GM12892 (cell line): Measurements from ENCODE around the gene PKHD1. TPM values are rescaled to one million over a fixed set of nuclear protein-coding genes. Genes with fewer than 3 reads are reported as not detected.

ENCODE experiments used
- DNase-seq: peaks from one replicate; pipeline ENCODE4 v3.0.0; 2011; ENCODE audit not compliant: insufficient read length
- FAIRE-seq: peaks from 2 replicates; lab custom pipeline; 2011; peaks lifted over from hg19 to GRCh38; lab: Jason Lieb, UNC
- POLR2A ChIP-seq: IDR thresholded peaks from 2 replicates; pipeline ENCODE4 v1.6.1; 2011; ENCODE audit warnings: low read depth, low read length, control low read depth
- POLR2AphosphoS5 ChIP-seq: IDR thresholded peaks from 2 replicates; pipeline ENCODE4 v1.6.1; 2011; ENCODE audit warnings: low read depth, low read length, control low read depth
- TAF1 ChIP-seq: IDR thresholded peaks from 2 replicates; pipeline ENCODE4 v1.6.1; 2011; ENCODE audit warnings: low read depth, mild to moderate bottlenecking, control low read depth, low read length, borderline replicate concordance
- polyA plus RNA-seq: library from polyadenylated mRNA; unstranded; fragments of >200 nt; gene quantifications from one replicate; pipeline ENCODE4 v1.2.1, GENCODE V29; 2012; ENCODE audit warnings: missing spikeins, inconsistent platforms; ENCODE audit not compliant: missing spikeins

Gene PKHD1, protein sequence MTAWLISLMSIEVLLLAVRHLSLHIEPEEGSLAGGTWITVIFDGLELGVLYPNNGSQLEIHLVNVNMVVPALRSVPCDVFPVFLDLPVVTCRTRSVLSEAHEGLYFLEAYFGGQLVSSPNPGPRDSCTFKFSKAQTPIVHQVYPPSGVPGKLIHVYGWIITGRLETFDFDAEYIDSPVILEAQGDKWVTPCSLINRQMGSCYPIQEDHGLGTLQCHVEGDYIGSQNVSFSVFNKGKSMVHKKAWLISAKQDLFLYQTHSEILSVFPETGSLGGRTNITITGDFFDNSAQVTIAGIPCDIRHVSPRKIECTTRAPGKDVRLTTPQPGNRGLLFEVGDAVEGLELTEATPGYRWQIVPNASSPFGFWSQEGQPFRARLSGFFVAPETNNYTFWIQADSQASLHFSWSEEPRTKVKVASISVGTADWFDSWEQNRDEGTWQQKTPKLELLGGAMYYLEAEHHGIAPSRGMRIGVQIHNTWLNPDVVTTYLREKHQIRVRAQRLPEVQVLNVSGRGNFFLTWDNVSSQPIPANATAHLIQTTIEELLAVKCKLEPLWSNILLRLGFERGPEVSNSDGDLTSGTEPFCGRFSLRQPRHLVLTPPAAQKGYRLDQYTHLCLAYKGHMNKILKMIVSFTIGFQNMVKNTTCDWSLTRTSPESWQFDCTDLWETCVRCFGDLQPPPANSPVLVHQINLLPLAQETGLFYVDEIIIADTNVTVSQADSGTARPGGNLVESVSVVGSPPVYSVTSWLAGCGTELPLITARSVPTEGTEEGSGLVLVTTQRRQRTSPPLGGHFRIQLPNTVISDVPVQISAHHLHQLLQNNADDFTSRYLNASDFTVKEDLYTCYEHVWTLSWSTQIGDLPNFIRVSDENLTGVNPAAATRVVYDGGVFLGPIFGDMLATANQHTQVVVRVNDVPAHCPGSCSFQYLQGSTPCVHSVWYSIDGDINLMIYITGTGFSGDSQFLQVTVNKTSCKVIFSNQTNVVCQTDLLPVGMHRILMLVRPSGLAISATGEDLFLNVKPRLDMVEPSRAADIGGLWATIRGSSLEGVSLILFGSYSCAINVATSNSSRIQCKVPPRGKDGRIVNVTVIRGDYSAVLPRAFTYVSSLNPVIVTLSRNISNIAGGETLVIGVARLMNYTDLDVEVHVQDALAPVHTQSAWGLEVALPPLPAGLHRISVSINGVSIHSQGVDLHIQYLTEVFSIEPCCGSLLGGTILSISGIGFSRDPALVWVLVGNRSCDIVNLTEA (N-terminal part only)
- polyA plus RNA-seq: 0.02 TPM

DNA sequence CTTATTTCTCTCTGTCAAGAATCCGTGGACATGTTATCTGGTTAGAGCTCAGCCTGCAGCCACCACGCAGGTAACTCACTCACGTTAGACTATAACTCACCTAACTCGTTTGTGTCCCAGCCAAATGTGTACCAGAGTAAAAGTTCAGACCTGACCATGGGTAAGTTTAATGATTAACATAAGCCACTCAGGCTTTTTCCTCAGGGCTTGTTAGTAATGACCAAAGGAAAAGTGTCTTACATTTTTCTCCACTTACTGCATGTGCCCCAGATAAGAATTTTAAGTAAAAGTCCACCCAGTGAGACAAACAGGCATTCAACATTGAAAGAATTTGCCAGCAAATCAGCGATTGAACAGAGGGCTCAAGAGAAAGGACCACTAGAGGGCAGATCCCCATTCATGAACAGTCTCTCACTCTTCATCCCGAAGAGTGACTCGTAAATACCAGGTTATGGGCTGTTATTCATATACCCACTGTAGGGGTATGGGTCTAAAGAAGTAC lies at the start of gene PKHD1:
PKHD1 (minus strand) TSS at position 116 of the 502 bp plus-strand sequence. CDS start 2,680 bp downstream, outside the sequence.
- no peak for TF ChIP-seq POLR2A
- TF ChIP-seq TAF1: no peak
- no peak for FAIRE-seq
- DNase-seq: no peak

DNA sequence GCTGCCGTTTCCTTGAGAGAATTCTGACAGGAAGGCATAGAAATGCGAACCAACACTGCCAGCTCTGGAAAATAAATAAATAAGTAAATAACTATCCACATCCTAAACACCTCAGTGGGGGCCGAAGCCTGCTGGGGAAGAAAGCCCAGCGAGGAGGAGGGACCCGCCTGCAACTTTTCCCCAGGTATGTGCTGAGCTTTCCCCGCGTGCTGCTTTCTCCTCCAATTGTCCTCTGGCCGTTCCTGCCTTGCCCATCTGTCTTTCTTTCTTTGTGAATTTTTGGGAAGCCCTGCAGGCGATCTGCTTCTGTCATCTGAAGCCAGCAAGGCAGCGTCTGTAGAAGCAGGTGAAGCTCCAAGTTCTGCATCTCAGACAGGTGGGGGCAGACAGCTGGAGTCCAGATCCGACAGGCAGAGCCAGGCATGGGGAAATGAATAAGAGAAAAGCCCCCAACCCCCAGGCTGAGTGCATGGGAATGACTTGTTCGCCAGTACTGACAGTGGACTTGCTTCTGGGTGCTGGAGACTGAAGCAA lies 49.6 kb upstream of the PKHD1 start:
- DNase-seq: no peak
- no peak for FAIRE-seq
- TF ChIP-seq POLR2A (no peak), POLR2AphosphoS5 (no peak), TAF1 (no peak)

DNA sequence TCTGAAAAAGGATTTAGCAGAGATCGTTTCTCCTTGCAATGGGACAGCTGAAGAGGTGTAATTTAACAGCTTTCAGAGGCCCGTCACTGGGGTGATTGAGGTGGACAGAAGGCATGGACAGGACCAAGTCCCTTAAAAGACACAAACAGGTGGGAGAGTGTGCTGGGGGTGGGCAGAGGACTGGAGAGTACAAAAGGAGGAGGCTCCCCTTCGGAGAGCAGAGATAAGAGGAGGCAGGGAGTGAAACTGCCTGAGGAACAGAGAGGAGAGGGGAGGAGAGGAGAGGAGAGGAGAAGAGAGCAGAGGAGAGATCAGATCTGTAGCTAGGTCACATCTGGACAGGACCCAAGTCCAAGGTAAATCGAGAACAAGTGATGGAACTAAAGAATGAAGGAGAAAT lies 48.6 kb upstream of the PKHD1 start:
- no peak for TF ChIP-seq TAF1
- no peak for TF ChIP-seq POLR2AphosphoS5
- no peak for TF ChIP-seq POLR2A
- no peak for FAIRE-seq
- no peak for DNase-seq

DNA sequence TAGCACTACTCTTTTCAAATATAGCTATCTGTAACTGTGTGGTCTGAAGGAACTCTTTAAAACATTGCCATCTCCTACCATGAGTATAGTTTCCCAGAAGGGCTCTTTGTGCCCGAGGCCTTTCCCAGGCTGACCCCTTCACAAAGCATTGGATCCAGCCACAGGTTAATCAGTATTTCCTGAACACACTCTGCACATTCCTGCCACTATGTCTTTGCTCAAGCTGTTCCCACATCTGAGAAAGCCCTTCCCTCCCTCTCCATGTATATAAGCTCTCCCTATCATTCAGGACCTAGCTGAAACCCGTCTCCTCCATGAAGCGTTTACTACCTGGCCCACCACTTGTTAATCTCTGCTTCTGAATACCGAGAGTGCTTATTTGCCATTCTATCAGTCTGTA lies 47.8 kb upstream of the PKHD1 start:
- no peak for DNase-seq
- TF ChIP-seq TAF1 (no peak), POLR2AphosphoS5 (no peak), POLR2A (no peak)
- no peak for FAIRE-seq

DNA sequence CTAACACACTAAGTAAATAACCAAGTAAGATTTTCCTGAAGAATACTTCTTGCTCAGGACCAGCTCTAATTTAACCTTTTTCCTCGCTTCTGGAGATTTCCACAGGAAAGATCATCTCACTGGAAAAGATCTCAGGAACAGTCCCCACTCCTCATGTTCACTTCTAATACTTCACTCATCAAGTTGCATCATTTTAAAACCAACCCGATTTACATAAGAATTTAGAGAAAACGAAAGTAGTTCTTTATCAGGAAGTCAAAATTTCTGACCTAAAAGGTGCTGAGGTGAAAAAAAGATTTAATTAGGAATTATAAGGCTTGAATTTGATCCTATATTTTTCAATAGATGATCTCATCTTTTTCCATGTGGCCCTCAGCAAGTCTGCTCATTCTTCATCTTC lies 46.6 kb upstream of the PKHD1 start:
- DNase-seq (no peak), FAIRE-seq (no peak)

DNA sequence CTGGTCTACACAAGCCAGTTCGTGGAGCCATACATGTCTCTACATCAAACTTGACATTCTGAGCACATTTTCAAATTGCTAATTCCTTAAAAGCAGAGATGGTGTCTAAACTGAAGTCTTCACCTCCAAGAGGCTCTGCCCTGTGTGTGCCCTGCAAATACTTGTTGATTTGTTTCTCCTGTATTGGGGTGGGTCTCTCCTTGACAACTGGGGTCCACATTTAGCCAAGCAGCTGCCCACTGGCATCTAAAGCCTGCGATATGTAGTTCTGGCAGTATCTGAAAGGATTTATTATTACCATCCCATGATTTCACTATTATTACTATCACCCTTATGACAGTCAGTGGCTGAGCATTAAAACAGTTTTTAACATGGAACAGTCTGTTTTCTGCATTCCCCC lies 45.9 kb upstream of the PKHD1 start:
- TF ChIP-seq TAF1: no peak
- no peak for TF ChIP-seq POLR2A
- no peak for TF ChIP-seq POLR2AphosphoS5
- no peak for FAIRE-seq

More for the DNA sequence above, 46.6 kb upstream of the PKHD1 start:
- no peak for TF ChIP-seq POLR2AphosphoS5
- TF ChIP-seq TAF1: no peak
- TF ChIP-seq POLR2A: no peak

DNA sequence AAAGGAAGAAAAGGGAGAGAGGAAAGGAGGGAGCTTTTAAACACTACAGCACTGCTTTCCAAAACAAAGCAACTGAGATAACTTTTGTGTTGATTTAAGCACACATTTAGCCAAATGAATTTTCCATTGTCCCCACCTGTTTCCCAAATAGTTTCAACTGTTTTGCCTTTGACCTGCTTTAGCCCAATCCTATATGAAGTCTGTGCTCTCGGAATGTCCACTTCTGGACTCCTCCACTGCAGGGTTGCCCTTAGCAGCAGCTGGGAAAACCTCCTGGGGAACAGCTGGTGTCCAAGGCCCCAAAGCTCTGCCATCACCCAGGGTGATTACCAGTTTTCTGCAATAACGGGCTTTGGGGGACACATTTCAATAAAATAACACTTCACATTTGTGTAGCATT lies 44.9 kb upstream of the PKHD1 start:
- no peak for TF ChIP-seq POLR2AphosphoS5
- no peak for TF ChIP-seq POLR2A
- TF ChIP-seq TAF1: no peak
- FAIRE-seq: no peak
- DNase-seq: no peak

More for the DNA sequence above, 45.9 kb upstream of the PKHD1 start:
- no peak for DNase-seq

DNA sequence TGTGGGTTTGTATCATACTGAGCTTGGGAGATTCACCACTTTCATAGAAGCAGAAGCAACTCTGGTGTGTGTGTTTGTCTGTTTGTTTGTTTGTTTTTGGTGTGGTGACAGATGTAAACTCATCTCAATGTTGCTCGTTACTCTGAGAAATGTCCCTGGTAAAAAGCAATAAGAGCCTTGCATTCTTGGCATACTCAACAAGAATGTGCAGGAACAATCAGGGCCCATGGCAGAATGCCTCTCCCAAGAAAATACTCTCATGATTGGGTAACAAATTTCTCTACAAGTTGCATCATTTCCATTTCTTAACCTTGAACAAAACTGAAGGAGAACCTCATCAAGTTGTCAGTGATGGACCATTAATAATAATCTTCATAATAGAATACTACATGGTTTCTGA lies 43.0 kb upstream of the PKHD1 start:
- DNase-seq (no peak), FAIRE-seq (no peak)
- TF ChIP-seq POLR2A: no peak
- TF ChIP-seq POLR2AphosphoS5: no peak
- no peak for TF ChIP-seq TAF1

DNA sequence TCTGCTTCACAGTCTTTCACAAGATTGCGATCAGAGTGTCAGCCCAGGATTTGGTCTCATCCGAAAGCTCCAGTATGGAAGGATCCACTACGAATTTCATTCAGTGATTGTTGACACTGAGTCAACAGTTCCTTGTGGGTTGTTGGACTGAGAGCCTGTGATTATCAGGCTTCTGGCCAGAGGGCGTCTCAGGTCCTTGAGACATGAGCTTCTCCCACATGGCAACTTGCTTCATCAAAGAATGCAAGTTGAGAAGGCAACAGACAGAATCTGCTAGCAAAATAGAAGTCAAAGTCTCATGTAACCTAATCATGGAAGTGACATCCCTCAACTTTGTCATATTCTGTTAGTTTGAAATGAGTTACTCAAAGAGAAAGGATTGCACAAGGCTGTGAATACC lies 40.5 kb upstream of the PKHD1 start:
- TF ChIP-seq POLR2A: no peak
- DNase-seq: no peak
- FAIRE-seq: no peak

DNA sequence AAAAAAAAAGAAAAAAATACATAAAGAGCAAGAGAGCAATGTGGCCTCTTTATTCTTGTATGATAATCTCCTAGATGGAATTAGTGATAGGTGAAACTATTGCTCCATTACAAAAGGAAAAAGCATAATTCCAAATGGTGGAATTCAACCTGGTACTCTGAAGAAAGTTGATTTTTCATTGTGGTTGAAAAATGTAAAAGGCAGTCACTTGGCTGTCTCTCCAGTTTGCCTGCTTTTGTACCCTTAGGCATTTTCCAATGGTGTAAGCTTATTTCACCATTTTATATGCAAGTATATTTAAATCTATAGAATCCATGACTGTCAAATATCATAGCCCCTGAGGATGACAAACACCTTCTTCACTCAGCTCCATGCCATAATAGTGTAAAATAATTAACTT lies 38.8 kb upstream of the PKHD1 start:
- DNase-seq (no peak), FAIRE-seq (no peak)
- TF ChIP-seq POLR2A (no peak), POLR2AphosphoS5 (no peak), TAF1 (no peak)
